Endometrial microvascular endothelial cells (primary cell): ENCODE data around the gene HTRA1. TPM values are rescaled to one million over a fixed set of nuclear protein-coding genes. Genes with fewer than 3 reads are reported as not detected.

Experiments used
- in situ Hi-C: cut with HindIII; loops from 2 replicates; pipeline ENCODE4 v1.10.0; 2017; ENCODE audit warnings: low sequenced_read_pairs, low pct_unique_long_range_greater_than_20kb; ENCODE audit errors: inconsistent ontology term
- total RNA-seq: library from RNA; depleted of rRNA; stranded (reverse); fragments of >200 nt; gene quantifications from one replicate; pipeline ENCODE4 v1.2.3, GENCODE V29; 2015; ENCODE audit errors: inconsistent ontology term

Gene HTRA1
- total RNA-seq, 1 donor from 2014 or later = 60.0 TPM

DNA sequence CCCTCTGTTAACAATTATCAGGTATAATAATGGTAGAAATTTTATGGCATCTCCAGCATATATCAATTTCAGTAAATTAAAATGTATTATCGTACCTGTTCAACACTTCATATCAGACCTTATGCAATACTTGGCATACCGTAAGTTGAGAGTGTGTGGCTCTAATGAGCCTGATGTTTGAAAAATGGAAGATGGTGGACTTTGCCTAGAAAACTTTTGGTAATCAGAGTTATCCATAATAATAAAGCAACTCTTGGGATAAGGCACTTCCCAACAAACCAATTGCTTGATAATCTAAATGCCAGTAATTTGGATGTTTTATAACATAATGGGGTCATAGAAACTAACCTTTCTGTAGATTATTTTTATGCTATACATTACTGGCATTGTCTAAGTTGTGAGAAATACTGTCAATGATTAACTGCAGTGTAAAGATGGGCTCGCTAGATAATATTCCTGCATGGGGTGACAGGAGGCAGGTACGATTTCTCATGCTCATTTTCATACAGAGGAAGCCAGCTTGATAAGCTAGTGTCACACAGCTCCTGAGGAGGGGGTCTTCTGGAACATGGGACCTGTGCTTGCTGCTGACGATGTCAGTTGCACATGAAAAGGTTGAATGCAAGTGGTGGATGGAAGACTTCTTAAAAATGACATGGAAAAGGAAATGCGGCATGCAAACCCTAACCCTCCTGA lies 71.4 kb downstream of the HTRA1 start:
- in situ Hi-C loops = no loop called here

DNA sequence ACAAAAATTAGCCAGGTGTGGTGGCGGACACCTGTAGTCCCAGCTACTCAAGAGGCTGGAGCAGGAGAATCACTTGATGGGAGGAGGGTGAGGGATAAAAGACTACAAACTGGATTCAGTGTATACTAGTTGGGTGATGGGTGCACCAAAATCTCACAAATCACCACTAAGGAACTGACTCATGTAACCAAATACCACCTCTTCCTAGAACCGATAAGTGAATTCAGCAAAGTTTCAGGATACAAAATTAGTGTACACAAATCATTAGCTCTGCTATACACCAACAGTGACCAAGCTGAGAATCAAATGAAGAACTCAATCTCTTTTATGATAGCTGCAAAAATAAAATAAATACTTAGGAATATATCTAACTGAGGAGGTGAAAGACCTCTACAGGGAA lies 76.2 kb downstream of the HTRA1 start:
- in situ Hi-C loops = no loop called here

DNA sequence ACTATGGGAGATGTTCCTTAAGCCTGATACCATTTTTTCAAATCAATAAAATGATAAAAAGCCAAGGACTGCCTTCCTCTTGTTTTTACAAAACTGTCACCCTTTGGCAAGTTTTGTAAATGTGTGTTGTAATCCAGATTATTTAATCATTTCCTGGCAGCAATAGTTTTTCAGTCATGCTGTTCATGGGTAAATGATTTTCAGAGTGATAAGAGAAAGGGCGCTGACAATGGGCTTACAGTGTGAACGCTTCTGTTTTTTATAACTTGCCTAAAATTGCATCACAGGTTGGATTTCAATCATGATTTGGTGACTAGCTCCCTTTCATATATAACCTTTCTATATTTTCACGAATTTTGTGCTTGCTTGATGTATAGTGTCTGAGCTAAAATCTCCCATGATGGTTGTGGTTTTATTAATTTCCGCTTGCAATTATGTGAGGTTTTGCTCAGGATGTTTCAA lies 80.2 kb downstream of the HTRA1 start:
- in situ Hi-C loops = no loop called here

DNA sequence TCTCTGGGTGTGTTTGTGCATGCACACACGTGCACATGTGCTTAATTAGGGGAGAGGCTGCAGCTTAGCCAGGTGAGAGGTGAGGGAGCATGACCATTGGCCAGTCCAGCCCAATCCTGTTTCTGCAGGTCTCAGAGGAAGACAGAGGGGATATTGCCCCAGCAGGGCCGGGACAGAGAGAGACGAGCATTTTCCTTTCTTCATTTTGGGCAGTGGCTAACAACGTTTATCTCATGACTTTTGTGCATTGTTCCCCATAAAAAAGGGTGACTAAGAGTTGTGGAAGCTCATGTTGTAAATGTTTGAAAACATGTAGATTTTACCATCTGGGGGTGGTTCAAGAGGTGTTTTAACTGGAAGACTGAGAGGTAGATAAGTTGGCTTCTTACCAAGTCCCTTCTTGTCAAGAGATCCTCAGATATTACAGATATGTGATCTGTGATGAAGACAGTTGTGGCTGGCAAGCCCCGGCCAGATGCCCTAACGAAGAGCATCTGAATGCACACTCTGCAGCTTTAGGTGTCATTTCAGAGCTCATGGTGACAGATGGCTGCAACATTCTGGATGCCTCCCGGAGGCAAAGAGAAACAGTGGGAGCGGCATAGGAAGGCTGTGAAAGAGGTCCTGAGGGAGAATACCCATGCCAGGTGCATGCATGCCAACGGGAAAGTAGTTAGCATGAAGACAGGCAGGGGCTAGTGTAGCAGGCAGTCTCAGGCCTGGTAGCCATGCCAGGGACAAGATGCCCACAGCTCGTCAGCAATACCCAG lies 82.5 kb downstream of the HTRA1 start:
- in situ Hi-C loops = no loop called here

DNA sequence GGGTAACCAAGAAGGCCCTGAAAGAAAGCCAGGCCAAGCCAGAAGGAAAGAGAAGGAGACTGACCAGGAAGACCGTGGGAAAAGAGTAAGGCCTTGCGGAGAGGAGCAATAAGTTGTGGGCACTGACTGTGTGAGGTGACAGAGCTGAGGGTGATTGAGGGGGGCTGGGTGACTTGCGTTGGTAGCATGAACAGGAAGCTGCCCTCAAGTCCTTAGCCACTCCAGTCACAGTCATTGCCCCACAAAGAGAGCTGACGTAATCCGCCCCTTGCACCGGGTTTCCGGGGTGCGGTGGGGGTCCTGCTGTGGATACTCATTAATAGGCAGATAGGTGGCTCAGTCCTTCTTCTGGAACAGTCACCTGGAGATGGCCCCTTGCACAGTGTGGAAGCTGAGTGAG lies 83.1 kb downstream of the HTRA1 start:
- in situ Hi-C loops = no loop called here

GRCh38 chr10:122546242-122546641 lies 84.9 kb downstream of the HTRA1 start:
- in situ Hi-C loops = no loop called here

- in situ Hi-C loops = no loop called here
Measured at GRCh38 chr10:122548407-122549085, 87.2 kb downstream of the HTRA1 start.

DNA sequence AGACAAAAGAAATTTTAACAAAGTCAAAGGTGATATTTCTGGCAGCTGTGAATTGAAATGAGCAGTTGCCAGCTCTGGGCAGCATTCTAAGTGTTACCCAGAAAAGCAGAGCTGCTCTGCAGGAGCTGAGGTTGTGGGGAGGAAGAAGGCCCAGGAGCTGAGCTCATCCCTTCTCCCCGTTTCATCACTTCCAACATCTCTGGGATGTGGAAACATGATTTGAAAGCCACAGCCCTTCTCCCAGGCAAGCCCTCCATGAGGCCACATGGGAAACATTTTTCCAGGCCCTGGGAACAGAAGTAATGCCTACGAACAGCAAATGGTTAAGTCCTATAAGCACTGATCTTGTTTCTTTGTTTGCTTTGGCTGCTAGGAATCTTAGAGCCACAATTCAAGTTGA lies 88.3 kb downstream of the HTRA1 start:
- in situ Hi-C loops = no loop called here

GRCh38 chr10:122550427-122550826 lies 89.1 kb downstream of the HTRA1 start:
- in situ Hi-C loops = no loop called here

- in situ Hi-C loops = no loop called here
Measured at GRCh38 chr10:122550983-122551382, 89.6 kb downstream of the HTRA1 start.

- in situ Hi-C loops = no loop called here
Measured at GRCh38 chr10:122551450-122551849, 90.1 kb downstream of the HTRA1 start.

DNA sequence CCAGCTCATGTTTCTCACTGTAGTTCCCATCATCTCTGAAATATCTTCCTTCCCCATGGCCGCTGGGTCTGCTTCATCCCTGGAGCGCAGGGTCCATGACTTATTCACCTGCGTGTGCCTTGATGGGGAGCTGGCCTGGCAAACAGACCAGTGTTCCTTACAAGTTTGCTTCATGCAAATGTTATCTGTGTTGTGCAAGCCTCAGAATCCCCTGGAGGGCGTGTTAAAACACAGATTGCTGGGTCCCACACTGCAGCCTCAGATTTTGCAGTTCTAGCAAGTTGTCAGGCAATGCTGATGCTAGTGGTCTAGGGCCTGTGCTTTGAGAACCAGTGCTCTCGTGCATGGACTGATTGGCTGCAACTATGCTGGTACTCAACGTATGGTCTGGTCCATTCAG lies 92.0 kb downstream of the HTRA1 start:
- in situ Hi-C loops = no loop called here

- in situ Hi-C loops = no loop called here
Measured at GRCh38 chr10:122554131-122555036, 93.0 kb downstream of the HTRA1 start.

DNA sequence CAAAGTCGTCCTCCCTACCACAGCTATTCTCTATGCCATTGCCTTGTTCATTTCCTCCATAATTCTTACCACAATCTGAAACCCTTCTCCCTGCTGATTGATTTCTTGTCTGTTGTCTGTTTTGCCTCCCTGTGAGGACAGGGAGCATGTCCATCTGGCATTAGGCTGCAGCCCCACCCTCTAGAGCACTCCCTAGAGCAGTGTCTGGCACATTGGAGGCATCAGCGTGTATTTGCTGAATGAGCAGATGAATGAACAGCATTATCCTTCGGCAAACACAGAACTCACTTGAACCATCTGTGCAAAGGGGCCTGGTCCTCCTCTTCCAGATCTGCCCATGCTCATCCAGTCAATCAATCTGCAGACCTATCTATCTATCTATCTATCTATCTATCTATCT lies 94.1 kb downstream of the HTRA1 start:
- in situ Hi-C loops = no loop called here

DNA sequence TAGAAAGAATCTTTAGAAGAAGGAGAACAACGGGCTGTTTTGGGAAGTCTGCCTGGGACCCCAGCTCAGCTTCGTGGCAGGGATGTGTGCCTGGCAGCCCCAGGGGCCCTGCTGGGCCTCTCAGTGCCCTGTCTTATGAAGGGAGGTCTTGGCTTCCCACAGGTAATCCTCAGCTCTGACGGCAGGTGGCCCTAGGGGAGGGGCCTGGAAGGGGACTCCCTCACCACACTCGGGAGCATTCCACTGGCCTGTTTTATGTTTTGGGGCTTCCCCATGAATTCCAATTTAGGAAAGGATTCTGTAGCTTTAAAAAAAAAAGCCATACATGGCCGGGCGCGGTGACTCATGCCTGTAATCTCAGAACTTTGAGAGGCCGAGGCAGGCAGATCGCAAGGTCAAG lies 96.2 kb downstream of the HTRA1 start:
- in situ Hi-C loops = no loop called here

- in situ Hi-C loops = no loop called here
Measured at GRCh38 chr10:122558452-122558851, 97.1 kb downstream of the HTRA1 start.

DNA sequence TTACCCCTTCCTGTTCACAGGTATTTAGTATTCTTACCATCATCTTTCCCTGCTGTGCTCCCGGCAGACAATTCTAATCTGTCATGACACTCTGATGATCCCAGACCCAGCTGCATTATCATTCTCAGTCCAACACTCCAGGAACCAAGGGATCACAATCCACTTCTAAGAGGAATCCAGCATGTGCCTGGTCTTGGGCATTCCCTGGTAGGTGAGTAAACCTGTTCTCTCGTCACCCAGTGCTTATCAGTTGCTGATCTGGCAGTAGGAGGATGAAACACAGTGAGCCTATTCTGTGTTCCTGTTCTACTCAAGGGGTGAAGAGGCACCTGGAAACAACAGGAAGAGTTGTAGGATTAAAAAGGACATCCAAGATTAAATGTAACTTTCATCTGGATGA lies 97.9 kb downstream of the HTRA1 start:
- in situ Hi-C loops = no loop called here

GRCh38 chr10:122560279-122560804 lies 99.0 kb downstream of the HTRA1 start, which contains the start of gene DMBT1:
Gene DMBT1 (plus strand): TSS chr10:122560754. CDS start chr10:122560771, 17 bp downstream.
- in situ Hi-C loops = no loop called here

DNA sequence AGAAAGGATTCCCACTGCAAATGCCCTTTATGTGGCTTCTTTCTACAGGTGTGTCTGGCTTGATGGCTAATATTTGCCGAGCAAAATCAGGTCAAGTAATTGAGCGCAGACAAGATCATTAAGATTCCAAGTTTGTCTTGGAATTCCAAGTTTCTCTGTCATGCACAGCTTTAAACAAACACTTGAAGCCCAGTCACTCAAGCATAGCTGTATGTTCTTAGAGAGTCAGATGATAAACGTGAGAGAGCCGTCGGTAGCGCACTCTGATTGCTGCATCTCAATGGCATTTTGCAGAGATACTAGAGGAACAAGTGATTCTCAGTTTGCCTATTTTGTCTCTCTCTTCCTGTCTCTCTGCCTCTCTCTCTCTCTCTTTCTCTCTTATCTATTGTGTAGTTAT lies 99.9 kb downstream of the HTRA1 start:
- in situ Hi-C loops = no loop called here
